Left renal pelvis (tissue), 4 donors: ENCODE results near the gene DOC2B. TPM values are rescaled to one million over a fixed set of nuclear protein-coding genes. Genes with fewer than 3 reads are reported as not detected.
"Not testable (repeated sequence)": the region's sequence is repeated elsewhere in the genome, so short reads cannot be mapped to it uniquely, and the experiment has no call there.

Source experiments
- DNase-seq, 4 donors: peaks; one replicate each; pipeline ENCODE4 v3.0.0-alpha.2; 2013; ENCODE audit warnings: low read depth in 4 of 4, low spot score in 3 of 4
- polyA plus RNA-seq, 4 donors: library from polyadenylated mRNA; unstranded; fragments of 120-200 nt; gene quantifications; one replicate each; pipeline ENCODE4 v1.2.1, GENCODE V29; 2013; ENCODE audit not compliant: insufficient read length in 4 of 4

DOC2B gene
- 10 to 100 TPM in 3 of 4 donors, 1 to 10 TPM in 1; 5.6 to 89.6 (median 68.5) TPM for polyA plus RNA-seq

DNA sequence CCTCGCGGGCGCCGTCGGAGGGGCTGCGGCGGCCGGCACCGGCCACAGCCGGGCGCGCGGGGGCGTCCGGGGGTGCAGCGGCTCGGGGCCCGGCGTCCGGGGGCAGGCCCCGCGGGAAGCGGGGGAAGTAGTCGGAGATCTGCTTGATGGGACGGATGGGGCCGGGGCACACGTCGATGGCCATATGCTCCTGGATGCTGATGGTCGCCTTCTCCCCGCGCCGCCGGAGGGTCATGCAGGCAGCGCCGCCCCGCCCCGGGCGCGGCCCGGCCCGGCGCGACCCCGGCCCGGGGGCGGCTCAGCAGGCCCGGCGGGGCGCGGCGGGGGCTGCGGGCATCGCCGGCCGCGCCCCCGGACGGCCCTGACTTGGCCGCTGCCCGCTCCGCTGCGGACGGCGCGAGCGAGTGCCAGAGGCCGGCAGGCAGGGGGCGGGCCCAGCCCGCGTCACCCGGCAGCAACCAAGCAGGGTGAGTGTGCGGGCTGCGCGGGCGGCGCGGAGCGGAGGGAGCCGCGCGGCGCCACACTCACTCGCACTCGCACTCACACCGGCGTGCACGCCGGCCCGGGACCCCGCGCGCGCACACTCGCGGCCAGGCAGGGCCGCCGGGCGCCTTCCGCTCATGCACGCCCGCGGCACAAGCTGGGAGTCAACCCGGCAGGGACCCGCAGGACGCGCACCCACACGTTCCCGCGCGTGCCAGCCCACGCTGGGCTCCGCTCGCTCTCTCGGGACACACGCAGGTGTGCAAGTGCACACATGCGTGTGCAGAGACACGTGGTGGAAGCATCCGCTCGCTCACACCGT, at the start of gene DOC2B:
DOC2B (minus strand) TSS at position 406 of the 805 bp plus-strand sequence; CDS start at position 235, 171 bp downstream.
- DNase-seq, result no peak

DNA sequence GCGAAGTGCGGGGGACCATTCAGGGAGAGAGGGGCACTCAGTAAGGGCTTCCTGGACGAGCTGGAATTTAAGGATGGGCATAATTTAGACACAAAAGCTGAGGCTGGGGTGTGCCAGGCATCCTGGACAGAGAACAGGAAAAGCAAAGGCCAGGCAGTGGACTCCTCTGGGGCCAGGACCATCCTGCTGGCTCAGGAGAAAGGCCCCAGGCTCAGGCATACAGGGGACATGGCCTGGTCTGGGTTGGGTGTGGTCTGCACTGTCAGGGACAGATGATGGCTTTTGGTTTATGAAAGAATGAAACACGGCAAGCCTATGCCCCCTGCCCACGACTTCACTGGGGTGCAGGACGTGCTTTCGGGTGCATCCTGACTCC, 48.9 kb upstream of the DOC2B start:
- DNase-seq, result no peak

DNA sequence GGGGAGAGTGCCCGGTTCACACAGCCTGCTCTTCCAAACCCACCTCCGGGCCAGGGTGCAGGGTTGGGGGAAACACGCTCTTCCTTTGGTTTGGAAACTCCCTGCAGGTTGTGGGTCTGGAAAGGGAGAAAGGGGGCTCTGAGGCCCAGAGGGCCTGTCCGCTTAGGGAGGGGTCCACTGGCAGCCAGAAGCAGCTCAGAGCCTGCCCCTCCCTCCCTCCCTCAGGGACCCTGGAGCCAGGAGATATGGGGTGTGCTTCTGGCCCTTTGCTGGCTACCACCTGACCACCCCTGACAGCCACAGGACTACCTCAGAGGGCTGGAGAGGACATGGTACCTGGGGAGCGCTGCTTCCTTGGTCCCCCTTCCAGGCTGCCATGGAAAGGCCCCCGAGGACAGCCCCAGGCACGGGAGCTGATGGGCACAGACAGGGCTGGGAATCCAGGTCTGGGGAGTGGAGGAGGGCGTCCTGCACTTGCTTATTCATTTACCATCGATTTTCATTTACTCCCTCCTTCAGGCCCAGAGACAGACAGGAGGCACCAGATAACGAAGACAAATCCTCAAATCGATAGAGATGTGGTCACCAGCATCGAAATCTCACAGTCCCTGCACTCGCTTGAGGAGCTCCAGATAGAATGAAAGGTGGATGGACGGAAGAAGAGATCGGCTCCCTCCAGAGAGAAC, 48.4 kb upstream of the DOC2B start:
- no peak for DNase-seq

DNA sequence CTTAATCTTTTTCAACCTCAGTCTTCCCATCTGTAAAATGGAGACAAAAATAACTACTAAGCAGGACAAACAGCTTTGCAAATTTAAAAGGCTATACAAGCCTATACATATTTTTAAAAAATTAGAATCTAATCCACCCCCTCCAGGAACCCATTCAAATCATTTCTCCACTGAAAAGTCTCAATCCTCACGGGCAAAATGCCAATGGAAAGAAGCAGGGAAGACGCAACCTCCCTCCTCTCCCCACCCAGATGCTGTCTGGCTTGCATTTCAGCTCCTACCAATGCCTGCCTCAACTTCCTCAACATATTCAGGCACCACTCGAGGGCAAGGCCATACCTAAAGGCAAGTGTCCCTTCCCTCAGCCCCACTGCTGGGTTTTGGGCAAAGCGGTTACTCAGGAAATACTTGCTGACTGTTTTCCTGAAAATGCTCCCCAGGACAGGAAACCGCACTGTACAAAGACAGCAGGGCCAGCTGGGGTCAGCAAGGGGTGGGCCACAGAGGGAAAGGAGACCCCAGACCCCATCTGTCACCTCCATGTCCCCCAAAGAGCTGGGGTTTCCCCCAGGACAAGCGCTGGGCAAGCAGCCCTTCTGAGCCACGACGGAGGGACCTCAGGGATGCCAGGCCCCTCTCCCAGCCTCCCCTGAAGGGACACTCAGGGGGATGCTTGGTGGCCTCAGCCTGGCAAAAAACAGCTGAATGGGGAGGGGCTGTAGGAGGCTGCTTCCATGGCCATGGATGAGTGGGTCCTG, 47.7 kb upstream of the DOC2B start:
- DNase-seq, result no peak

DNA sequence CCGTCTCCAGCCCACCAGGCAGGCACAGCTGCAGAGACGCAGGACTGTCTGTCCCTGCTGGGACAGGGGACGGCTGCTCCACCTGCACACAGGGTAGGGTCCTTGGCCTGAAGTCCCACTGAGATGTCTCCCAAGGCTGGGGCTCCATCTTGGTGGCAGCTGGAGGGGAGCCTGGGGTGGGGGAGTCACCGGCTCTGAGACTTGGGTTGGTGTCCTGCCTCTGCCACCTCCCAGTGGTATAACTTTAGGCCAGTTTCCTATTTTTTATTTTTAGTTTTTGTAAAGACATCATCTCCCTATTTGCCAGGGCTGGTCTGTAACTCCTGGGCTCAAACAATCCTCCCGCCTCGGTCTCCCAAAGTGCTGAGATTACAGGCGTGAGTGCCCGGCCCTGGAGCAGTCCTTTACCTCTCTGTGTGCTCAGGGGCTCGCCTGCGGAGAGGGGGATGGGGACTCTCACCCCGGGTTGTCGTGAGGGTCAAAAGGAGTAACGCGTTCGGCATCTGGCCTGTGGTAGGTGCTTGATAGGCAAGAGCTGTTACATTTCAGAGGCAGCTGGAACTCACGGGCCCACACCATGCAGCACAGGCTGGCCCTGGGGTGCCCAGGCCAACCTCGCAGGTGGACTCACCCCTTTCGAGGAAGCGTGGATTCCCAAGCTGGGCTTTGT, 46.6 kb upstream of the DOC2B start:
- no peak for DNase-seq

DNA sequence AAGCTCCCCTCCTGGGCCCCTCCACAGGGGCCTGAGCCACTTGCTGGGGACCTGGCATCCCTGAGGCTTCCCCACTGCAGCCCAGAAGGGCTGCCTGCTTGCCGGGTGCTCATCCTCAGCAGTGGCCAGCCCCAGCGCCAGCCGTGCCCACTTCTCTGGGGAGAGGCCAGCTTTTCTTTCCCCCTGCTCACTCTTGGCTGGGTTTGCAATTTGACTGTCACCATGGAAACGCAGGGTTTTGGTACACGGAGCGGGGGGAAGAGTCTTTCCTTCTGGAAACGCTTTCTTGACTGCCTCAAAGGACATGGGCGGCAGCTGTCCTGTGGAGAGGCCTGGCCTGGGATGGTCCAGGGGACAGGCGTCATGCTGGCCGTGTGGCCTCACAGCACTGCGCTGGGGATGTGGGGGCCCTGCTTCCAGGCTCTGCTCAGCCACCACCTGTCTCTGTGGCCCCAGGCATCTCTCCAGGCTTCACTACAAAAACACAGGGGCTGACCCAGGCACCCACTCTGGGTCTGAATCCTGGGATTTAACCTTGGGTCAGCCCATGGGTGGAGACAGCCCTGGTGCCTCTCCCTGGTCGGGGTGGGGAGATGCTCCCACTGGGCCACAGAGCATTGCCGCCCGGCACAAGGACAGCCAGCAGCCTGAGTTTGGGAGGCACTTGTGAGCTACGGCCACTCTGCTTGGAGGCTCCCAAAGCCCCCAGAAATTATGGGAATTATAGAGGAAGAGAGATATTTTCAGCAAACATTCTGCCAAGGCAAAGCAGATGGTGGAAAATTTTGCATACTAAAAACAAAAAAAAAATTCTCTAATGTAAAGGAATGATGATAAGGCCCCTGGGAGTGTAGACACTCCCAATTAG, 45.9 kb upstream of the DOC2B start:
- DNase-seq, result no peak

DNA sequence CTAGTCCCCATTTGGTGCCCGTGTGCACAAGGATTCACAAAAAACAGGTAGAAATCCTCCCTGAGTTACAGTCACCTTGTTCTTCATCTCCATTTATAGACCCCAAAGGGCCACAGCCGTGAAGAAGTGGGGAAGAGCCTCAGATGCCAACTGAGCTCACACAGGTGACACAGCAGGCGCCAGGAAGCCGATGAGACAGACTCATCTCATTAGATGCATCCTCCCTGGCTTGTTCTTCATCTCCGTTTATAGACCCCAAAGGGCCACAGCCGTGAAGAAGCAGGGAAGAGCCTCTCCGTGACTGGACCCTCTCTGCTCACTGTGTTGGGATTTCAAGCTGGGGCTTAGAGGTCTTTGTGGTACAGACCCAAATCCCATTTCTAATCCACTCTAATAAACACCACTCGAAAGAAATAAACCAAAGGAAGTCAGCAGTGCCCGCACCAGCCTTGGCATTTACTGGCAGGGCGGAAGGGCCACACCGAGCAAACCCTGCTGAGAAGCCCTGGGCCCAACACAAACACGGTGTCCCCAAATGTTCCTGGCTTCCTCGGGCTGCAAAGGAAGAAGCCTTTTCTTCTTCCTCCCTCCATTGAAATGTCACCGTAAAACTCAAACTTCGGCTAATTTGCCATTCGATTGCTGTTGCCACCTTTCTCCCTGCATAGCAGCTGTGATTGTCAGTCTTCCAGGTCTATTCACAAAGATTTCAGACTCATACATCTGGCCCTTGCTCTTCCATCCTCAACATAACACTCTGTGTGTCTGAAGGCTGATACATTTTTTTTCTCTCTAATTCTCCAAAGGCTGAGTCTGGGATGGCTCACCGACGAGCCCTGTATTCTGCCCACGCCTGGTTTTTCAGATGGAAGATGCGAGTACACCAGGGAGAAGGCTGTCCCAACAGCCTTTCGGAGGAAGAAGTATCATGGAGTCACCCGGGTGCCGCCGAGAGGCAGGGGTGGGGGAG, 44.9 kb upstream of the DOC2B start:
- DNase-seq, result no peak

DNA sequence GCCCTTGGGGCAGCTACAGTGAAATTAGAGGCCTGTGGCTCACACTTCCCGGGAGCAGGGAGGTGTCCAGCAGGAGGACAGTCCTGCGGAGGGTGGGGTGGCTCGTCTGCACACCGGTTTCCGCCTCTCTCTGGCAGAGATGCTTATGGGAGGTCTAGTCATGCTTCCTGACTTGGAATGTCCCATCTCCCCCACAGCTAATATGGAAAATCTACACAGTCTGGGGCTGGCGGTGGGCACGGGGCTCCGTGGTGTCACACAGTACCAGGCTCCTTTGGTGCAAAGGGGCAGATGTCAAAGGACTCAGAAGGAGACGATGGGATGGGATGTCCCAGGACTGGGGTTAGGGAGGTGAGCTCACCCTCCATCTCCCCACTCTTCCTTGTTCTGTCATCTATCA, 44.1 kb upstream of the DOC2B start:
- DNase-seq, result no peak

DNA sequence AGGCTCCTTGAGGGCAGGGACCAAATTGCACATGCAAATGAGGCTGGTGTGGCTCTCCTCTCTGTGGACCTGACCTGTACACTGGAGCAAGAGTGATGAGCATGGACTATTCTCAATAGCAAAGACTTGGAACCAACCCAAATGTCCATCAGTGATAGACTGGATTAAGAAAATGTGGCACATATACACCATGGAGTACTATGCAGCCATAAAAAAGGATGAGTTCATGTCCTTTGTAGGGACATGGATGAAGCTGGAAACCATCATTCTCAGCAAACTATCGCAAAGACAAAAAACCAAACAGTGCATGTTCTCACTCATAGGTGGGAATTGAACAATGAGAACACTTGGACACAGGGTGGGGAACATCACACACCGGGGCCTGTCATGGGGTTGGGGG, 43.1 kb upstream of the DOC2B start:
- DNase-seq, result not testable (repeated sequence)

DNA sequence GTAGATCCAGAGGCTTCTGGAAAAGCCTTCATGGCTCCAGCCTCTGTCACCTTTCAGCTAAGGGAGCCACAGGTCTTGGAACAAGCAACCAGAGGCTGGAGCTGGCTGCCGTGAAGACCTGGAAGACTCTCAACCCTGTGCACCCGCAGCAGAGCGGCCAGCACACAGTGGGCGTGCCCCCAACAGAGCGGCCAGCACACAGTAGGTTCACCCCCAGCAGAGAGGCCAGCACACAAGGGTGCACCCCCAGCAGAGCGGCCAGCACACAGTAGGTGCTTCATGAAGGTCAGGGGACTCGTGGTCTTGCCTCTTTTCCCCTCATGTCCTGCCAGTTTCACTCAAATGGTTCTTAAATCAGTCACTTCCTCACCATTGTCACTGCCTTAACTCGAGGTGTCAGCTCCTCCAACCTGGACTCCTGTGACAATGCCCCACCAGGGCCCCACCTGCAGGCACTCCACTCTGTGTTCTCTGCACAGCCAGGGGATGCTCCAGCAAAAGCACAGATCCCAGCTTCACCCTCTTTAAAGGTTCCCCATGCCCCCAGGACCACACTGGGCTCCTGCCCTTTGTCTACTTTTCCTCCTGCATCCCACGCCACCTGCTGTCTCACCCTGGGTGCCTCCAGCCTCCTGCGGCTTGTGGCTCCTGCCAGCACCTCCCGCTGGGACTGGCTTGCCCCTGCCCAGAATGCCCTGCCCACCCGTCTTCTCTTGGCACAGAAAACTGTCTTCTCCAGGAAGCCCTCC, 42.4 kb upstream of the DOC2B start:
- DNase-seq, result no peak

DNA sequence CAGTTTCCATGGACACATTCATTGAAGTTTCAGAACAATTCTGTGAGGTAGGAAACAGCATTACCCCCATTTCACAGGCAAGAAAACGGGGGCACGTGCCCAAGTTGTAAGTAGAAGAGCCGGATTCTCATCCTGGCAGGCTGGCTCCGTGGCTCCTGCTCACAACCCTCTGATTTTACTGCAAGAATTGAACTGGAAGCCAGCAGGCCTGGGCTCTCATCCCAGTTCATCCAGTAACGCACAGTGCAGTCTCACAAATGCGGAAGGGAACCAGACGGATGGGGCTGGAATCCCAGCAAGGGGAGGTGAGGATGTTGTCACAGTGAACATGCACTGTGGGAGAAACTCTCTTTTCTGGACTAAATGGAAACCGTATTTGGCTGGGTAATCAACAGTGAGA, 40.7 kb upstream of the DOC2B start:
- DNase-seq, result no peak

DNA sequence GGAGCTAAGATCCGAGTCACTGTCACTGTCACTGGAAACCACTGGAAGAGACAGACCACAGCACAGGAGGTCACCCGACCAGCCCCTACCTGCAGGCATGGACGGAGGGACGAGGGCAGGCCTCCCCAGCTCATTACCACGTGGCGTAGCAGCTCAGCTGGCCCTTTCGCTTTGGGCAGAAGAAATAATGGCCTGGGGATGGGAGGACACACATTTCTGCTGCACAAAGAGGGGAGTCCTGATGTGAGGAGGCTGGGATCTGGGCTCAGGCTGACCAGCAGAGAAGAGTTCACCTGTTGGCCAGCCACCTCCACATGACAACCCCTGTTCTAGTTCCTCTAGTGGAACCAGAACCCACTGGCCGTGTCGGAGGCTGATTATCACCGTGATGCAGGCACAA, 38.2 kb upstream of the DOC2B start:
- DNase-seq, result no peak

DNA sequence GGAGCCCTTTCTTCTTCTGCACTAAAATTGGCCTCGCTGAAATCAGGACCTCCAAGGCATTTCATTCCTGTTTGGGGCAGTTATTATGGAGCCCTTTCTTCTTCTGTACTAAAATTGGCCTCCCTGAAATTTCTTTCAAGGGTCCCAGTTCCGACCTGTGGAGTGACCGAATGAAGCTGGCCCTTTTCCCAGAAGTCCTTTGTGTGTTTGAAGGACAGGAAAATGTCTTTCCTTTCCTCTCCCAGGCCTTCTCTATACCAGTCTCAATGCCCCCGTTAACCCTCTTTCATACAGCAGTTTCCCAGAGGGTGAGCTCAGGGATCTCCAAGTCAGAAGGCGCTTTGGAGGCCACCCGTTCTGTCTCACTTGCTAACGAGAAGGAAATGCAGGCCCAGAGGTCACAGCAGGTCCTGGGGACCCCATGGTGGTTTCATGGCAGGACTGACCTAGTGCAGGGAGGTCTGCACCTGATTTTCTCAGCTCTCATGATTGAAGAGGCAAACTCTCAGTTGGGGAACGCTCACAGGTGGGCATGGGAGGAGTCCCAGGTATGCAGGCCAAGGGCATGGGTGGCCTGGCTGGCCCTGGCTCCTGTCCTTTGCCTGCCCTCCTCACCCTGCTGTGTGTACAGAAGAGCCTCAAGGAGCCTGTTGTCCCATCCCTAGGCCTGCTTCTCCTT, 37.1 kb upstream of the DOC2B start:
- no peak for DNase-seq

DNA sequence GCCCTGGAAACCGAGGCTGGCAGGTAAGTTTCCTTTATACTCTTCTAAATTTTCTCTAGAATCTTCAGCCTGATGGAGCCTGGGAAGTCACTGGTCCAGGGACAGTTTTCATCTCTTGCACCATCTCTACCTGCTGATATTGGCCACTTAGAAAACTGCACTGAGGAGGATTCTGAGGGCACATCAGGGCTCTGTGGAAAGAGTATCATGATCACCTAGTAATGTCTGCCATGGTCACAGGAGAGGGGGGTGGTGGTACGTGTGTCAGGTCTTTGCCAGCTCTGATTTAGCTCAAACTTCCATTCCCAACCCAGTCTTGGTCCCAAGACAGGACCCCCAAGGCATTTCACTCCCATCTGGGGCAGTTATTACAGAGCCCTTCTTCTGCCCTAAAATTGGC, 35.2 kb upstream of the DOC2B start:
- DNase-seq, result no peak

DNA sequence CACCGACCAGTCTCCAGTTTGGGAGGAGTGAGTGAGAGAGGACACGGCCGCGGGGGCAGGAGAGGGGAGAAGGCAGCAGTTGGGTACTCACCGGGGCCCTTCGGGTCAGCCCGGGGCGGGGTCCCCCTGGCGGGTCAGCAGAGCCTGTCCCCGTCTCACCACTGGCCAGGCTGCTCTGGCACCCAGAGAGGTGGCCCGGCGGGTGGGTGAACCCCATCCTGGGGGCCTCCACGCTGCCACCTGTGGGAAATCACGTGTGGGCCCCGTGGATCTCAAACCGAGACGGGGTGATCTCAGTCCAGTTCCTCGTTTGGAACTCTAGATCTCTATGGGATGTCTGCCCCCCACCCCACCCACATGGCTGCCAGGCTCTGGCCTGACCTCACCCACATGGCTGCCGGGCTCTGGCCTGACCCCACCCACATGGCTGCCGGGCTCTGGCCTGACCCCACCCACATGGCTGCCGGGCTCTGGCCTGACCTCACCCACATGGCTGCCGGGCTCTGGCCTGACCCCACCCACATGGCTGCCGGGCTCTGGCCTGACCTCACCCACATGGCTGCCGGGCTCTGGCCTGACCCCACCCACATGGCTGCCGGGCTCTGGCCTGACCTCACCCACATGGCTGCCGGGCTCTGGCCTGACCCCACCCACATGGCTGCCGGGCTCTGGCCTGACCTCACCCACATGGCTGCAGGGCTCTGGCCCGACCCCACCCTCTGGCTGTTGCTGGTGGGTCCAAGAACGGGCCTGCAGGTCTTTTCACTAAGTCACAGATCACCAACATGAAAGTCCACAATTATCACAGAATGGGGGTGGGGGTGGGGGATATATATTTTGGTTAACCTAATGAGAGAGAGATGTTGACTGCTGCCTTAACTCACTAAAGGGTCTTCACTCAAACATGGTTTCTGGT, 34.4 kb upstream of the DOC2B start:
- not testable (repeated sequence) for DNase-seq

DNA sequence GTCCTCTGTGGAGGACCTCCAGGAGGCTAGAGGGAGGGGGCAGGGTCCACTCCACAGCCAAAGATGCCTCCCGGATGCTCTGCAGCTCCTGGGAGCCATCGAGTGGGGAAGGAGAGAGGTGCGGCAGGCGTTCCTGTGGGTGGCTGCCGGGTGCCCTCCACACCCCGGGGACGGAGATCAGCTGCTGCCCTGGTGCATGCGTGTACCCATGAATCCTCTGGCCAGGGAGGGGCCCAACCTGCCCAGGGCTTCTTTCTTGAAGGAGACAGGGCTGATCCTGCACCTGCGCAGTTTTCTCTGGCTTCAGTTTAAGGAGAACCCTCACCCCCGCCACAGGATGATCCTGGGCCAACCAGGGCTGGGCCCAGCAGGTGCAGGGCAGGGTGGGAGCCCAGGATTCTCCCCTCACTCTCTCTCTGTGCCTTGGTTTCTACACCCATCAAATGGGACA, 33.5 kb upstream of the DOC2B start:
- DNase-seq, result no peak
